ENCODE measurements around the gene CD300LG.
A peak's percentile ranks its signal among the peaks of the same experiment; 100 is the strongest.

CD300LG gene

DNA sequence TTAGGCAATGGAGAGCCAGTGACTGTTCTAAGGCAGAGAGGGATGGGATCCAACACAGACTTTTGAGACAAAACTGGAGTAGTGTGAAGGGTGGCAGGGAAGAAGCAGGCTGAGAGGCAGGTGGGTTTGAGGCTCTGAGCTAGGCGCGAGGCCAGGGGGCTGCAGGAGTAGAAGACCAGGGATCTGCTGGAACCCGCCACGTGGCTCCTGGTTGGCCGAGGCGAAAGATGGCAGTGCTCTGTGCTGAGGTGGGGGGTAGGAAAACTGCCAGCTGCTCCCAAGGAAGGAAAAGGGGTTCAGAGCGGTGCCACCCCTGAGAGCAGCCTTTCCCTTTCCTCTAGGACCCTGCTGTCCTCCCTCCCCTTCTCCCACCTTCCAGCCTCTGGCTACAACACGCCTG lies 5.6 kb downstream of the CD300LG start:
- no peak overlapping the region for H4K8ac ChIP-seq (ENCODE audit: low read length)
- no peak overlapping the region for H3K23ac ChIP-seq (ENCODE audit: low read length in 2 of 2)
- no peak overlapping the region for H4K91ac ChIP-seq (ENCODE audit: low read length)
- H3K79me1 ChIP-seq (replicated peaks; ENCODE audit: low read length, poor library complexity, severe bottlenecking) = no peaks in the 10 kb centered on the region
- H3K27ac ChIP-seq (ENCODE audit: low read length, poor library complexity, severe bottlenecking) = no peak overlapping the region
- no peak overlapping the region for H2AFZ ChIP-seq (ENCODE audit: low read depth, low read length)
- H2BK12ac ChIP-seq (ENCODE audit: low read length in 2 of 2) = no peak overlapping the region
- no peak overlapping the region for H2BK5ac ChIP-seq (ENCODE audit: low read depth, low read length, poor library complexity, severe bottlenecking)
- DNase-seq = no peak
- H3K36me3 ChIP-seq (ENCODE audit: control insufficient read depth in 1 of 2, insufficient read depth in 2 of 2, low read depth in 1 of 2, low read length in 2 of 2) = no peaks in the 10 kb centered on the region
- H3K9ac ChIP-seq (ENCODE audit: low read length) = no peak overlapping the region
- no peak overlapping the region for H3K14ac ChIP-seq (ENCODE audit: low read length in 2 of 2)
- no peak overlapping the region for H3K18ac ChIP-seq (ENCODE audit: low read depth in 1 of 2, low read length in 2 of 2)
- no peak overlapping the region for H2AK5ac ChIP-seq (ENCODE audit: low read length, severe bottlenecking)
- no peak overlapping the region for H3K4me3 ChIP-seq (ENCODE audit: insufficient read depth in 1 of 2, low read depth in 1 of 2, low read length in 2 of 2)
- no peak overlapping the region for H3K4me2 ChIP-seq (ENCODE audit: low read length, poor library complexity, severe bottlenecking)
- H2BK120ac ChIP-seq (ENCODE audit: low read depth, low read length) = no peak overlapping the region
- WGBS = 85% methylated on average over 4 of the region's 8 CpGs
- no peak overlapping the region for H2BK15ac ChIP-seq (ENCODE audit: low read depth, poor library complexity, severe bottlenecking)
- H3K27me3 ChIP-seq (ENCODE audit: control insufficient read depth in 1 of 2, insufficient read depth in 1 of 2, low read length in 2 of 2) = peaks cover 69 to 81% of the 10 kb centered on the region in 2 experiments
- no peak overlapping the region for H3K4ac ChIP-seq (ENCODE audit: low read depth in 1 of 2, low read length in 2 of 2)
- no peaks in the 10 kb centered on the region for H3K4me1 ChIP-seq (ENCODE audit: control insufficient read depth, insufficient read depth, low read depth, low read length)
- no peaks in the 10 kb centered on the region for H3K9me3 ChIP-seq (ENCODE audit: control insufficient read depth, low read length)

DNA sequence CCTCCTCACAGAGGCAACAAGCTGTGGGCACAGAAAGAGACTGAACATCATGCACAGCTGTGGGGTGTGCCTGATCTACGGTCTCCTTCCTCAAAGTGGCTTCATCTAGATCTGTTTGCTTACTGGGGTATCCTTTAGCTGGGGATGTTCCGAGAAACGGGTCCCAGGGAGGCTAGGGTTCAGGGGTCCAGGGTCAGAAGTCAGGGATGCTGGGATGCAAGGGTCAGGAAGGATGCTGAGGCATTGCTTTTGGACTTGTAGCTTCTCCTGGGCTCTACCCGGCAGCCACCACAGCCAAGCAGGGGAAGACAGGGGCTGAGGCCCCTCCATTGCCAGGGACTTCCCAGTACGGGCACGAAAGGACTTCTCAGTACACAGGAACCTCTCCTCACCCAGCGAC lies 6.6 kb downstream of the CD300LG start:
- Histone ChIP-seq H3K36me3 (ENCODE audit: control insufficient read depth in 1 of 2, insufficient read depth in 2 of 2, low read depth in 1 of 2, low read length in 2 of 2) (no peaks in the 10 kb centered on the region), H2AFZ (ENCODE audit: low read depth, low read length) (no peak overlapping the region), H3K27me3 (ENCODE audit: control insufficient read depth in 1 of 2, insufficient read depth in 1 of 2, low read length in 2 of 2) (peaks cover 74 to 83% of the 10 kb centered on the region in 2 experiments), H2BK5ac (ENCODE audit: low read depth, low read length, poor library complexity, severe bottlenecking) (no peak overlapping the region), H4K91ac (ENCODE audit: low read length) (no peak overlapping the region), H3K14ac (ENCODE audit: low read length in 2 of 2) (no peak overlapping the region), H3K9me3 (ENCODE audit: control insufficient read depth, low read length) (no peaks in the 10 kb centered on the region), H2AK5ac (ENCODE audit: low read length, severe bottlenecking) (no peak overlapping the region), H3K4me3 (ENCODE audit: insufficient read depth in 1 of 2, low read depth in 1 of 2, low read length in 2 of 2) (no peak overlapping the region), H3K18ac (ENCODE audit: low read depth in 1 of 2, low read length in 2 of 2) (no peak overlapping the region), H3K79me1 (replicated peaks; ENCODE audit: low read length, poor library complexity, severe bottlenecking) (no peaks in the 10 kb centered on the region), H3K9ac (ENCODE audit: low read length) (no peak overlapping the region), H3K4ac (ENCODE audit: low read depth in 1 of 2, low read length in 2 of 2) (no peak overlapping the region), H2BK15ac (ENCODE audit: low read depth, poor library complexity, severe bottlenecking) (no peak overlapping the region), H3K23ac (ENCODE audit: low read length in 2 of 2) (peak overlapping the region in 1 of 2 experiments; percentile 35), H3K4me1 (ENCODE audit: control insufficient read depth, insufficient read depth, low read depth, low read length) (no peaks in the 10 kb centered on the region), H3K4me2 (ENCODE audit: low read length, poor library complexity, severe bottlenecking) (no peak overlapping the region), H3K27ac (ENCODE audit: low read length, poor library complexity, severe bottlenecking) (no peak overlapping the region), H2BK120ac (ENCODE audit: low read depth, low read length) (no peak overlapping the region), H2BK12ac (ENCODE audit: low read length in 2 of 2) (no peak overlapping the region), H4K8ac (ENCODE audit: low read length) (no peak overlapping the region)
- WGBS = 76% methylated on average over 7 of the region's 7 CpGs
- DNase-seq = no peak

- Histone ChIP-seq H3K27ac (ENCODE audit: low read length, poor library complexity, severe bottlenecking) (no peak overlapping the region), H2BK5ac (ENCODE audit: low read depth, low read length, poor library complexity, severe bottlenecking) (no peak overlapping the region), H3K4me1 (ENCODE audit: control insufficient read depth, insufficient read depth, low read depth, low read length) (no peaks in the 10 kb centered on the region), H2AK5ac (ENCODE audit: low read length, severe bottlenecking) (no peak overlapping the region), H3K9me3 (ENCODE audit: control insufficient read depth, low read length) (no peaks in the 10 kb centered on the region), H3K79me1 (replicated peaks; ENCODE audit: low read length, poor library complexity, severe bottlenecking) (no peaks in the 10 kb centered on the region), H3K4me2 (ENCODE audit: low read length, poor library complexity, severe bottlenecking) (no peak overlapping the region), H2BK12ac (ENCODE audit: low read length in 2 of 2) (no peak overlapping the region), H3K14ac (ENCODE audit: low read length in 2 of 2) (no peak overlapping the region), H3K4ac (ENCODE audit: low read depth in 1 of 2, low read length in 2 of 2) (no peak overlapping the region), H3K18ac (ENCODE audit: low read depth in 1 of 2, low read length in 2 of 2) (no peak overlapping the region), H3K27me3 (ENCODE audit: control insufficient read depth in 1 of 2, insufficient read depth in 1 of 2, low read length in 2 of 2) (peaks cover 74 to 83% of the 10 kb centered on the region in 2 experiments), H4K8ac (ENCODE audit: low read length) (no peak overlapping the region), H3K9ac (ENCODE audit: low read length) (no peak overlapping the region), H3K23ac (ENCODE audit: low read length in 2 of 2) (no peak overlapping the region), H4K91ac (ENCODE audit: low read length) (no peak overlapping the region), H3K36me3 (ENCODE audit: control insufficient read depth in 1 of 2, insufficient read depth in 2 of 2, low read depth in 1 of 2, low read length in 2 of 2) (no peaks in the 10 kb centered on the region), H2BK15ac (ENCODE audit: low read depth, poor library complexity, severe bottlenecking) (no peak overlapping the region), H2AFZ (ENCODE audit: low read depth, low read length) (no peak overlapping the region), H2BK120ac (ENCODE audit: low read depth, low read length) (no peak overlapping the region), H3K4me3 (ENCODE audit: insufficient read depth in 1 of 2, low read depth in 1 of 2, low read length in 2 of 2) (no peak overlapping the region)
- 77% methylated on average over 8 of the region's 8 CpGs for WGBS
- no peak for DNase-seq
These were observed 7.5 kb downstream of the CD300LG start for GRCh38 chr17:43854498-43854897.

- Histone ChIP-seq H2AK5ac (ENCODE audit: low read length, severe bottlenecking) (no peak overlapping the region), H2BK12ac (ENCODE audit: low read length in 2 of 2) (no peak overlapping the region), H3K4ac (ENCODE audit: low read depth in 1 of 2, low read length in 2 of 2) (no peak overlapping the region), H3K18ac (ENCODE audit: low read depth in 1 of 2, low read length in 2 of 2) (no peak overlapping the region), H2BK15ac (ENCODE audit: low read depth, poor library complexity, severe bottlenecking) (no peak overlapping the region), H3K79me1 (replicated peaks; ENCODE audit: low read length, poor library complexity, severe bottlenecking) (no peaks in the 10 kb centered on the region), H2AFZ (ENCODE audit: low read depth, low read length) (no peak overlapping the region), H3K36me3 (ENCODE audit: control insufficient read depth in 1 of 2, insufficient read depth in 2 of 2, low read depth in 1 of 2, low read length in 2 of 2) (no peaks in the 10 kb centered on the region), H3K9ac (ENCODE audit: low read length) (no peak overlapping the region), H4K8ac (ENCODE audit: low read length) (no peak overlapping the region), H4K91ac (ENCODE audit: low read length) (peak overlapping the region; percentile 47), H3K23ac (ENCODE audit: low read length in 2 of 2) (no peak overlapping the region), H3K9me3 (ENCODE audit: control insufficient read depth, low read length) (no peaks in the 10 kb centered on the region), H3K4me3 (ENCODE audit: insufficient read depth in 1 of 2, low read depth in 1 of 2, low read length in 2 of 2) (no peak overlapping the region), H2BK5ac (ENCODE audit: low read depth, low read length, poor library complexity, severe bottlenecking) (no peak overlapping the region), H3K4me2 (ENCODE audit: low read length, poor library complexity, severe bottlenecking) (no peak overlapping the region), H3K4me1 (ENCODE audit: control insufficient read depth, insufficient read depth, low read depth, low read length) (no peaks in the 10 kb centered on the region), H2BK120ac (ENCODE audit: low read depth, low read length) (no peak overlapping the region), H3K14ac (ENCODE audit: low read length in 2 of 2) (no peak overlapping the region), H3K27ac (ENCODE audit: low read length, poor library complexity, severe bottlenecking) (no peak overlapping the region), H3K27me3 (ENCODE audit: control insufficient read depth in 1 of 2, insufficient read depth in 1 of 2, low read length in 2 of 2) (peaks cover 79 to 85% of the 10 kb centered on the region in 2 experiments)
- DNase-seq = no peak
- WGBS = 90% methylated on average over 9 of the region's 9 CpGs
These were observed 8.1 kb downstream of the CD300LG start for GRCh38 chr17:43855061-43855460.

All from mesenchymal stem cell (in vitro differentiated cells and primary cell).